ENCODE measurements around the gene IFT27.

DNA sequence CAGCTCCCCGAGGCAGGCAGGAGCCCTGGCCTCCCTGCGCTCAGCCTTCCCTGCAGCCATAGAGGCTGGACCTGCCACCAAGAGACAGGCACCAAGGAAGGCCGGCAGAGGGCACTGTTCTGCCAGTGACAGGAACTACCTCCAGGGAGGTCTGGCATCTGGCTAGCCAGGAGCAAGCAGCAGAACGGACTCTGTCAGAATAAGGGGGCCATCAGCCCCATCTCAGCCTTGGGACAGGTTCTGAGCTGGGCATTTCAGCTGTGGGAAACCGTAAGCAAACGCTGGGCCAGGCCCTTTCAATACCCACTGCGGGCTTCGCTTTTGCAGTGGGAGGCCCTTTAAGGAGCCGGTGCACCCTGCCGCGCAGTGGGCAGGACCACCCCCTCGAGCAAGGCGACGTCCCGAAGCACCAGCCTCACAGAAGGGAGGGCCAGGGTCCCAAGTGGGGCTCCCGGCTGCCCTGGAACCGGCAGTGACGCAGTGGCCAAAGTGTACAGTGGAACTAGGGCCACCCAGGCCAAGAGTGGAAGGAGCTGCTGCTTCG lies 18.2 kb downstream of the IFT27 start:
- TF ChIP-seq POLR2AphosphoS5 (IDR thresholded peaks at IDR 0.05) (no peak), CTCF (IDR thresholded peaks at IDR 0.05) (peak; percentile 65 to 84 (median 70)), POLR2A (IDR thresholded peaks at IDR 0.05) (no peak)

Data from sigmoid colon (tissue), 4 donors.